Esophagus (tissue), 2 donors: ENCODE data around the gene MAL. TPM values are rescaled to one million over a fixed set of nuclear protein-coding genes. Genes with fewer than 3 reads are reported as not detected.

Experiments used
- H3K27ac ChIP-seq, 2 donors: one replicate each; pipeline ENCODE4 v1.5.1; 2013; ENCODE audit warnings: low read depth in 2 of 2, mild to moderate bottlenecking in 2 of 2, inconsistent platforms in 1 of 2, low read length in 1 of 2, moderate library complexity in 1 of 2
- H3K27me3 ChIP-seq, 2 donors: one replicate each; pipeline ENCODE4 v1.6.1; 2013; ENCODE audit warnings: low read length in 2 of 2, control low read depth in 1 of 2, mild to moderate bottlenecking in 1 of 2; ENCODE audit not compliant: insufficient read depth in 2 of 2, control insufficient read depth in 1 of 2
- H3K36me3 ChIP-seq, 2 donors: one replicate each; pipeline ENCODE4 v1.6.1; 2013; ENCODE audit warnings: low read length in 1 of 2; ENCODE audit not compliant: control insufficient read depth in 2 of 2, insufficient read depth in 2 of 2
- H3K4me1 ChIP-seq, 2 donors: one replicate each; pipeline ENCODE4 v1.6.1; 2013; ENCODE audit warnings: low read length in 1 of 2; ENCODE audit not compliant: control insufficient read depth in 2 of 2, insufficient read depth in 2 of 2
- H3K4me3 ChIP-seq, 2 donors: one replicate each; pipeline ENCODE4 v1.5.1; 2013; ENCODE audit warnings: low read length in 2 of 2, mild to moderate bottlenecking in 2 of 2, low read depth in 1 of 2, moderate library complexity in 1 of 2
- H3K9me3 ChIP-seq, 2 donors: one replicate each; pipeline ENCODE4 v1.6.1; 2013; ENCODE audit warnings: mild to moderate bottlenecking in 2 of 2, low read depth in 1 of 2, low read length in 1 of 2, moderate library complexity in 1 of 2; ENCODE audit not compliant: control insufficient read depth in 2 of 2, insufficient read depth in 1 of 2
- WGBS, 2 donors: extraction: QIAGEN DNeasy Blood & Tissue Kit; methylation state at CpG; one replicate each; pipeline ENCODE4 v1.1.7; 2013; 5-methylcytosine and 5-hydroxymethylcytosine counted together
- polyA plus RNA-seq, 2 donors: library from polyadenylated mRNA; stranded (reverse); fragments of 200-250 nt; gene quantifications; one replicate each; pipeline ENCODE4 v1.2.3, GENCODE V29; 2013
- donor health status: healthy with polysubstance abuse.
- donor health status: Bipolar disorder and iron deficiency.

MAL gene
- polyA plus RNA-seq, 2 donors = 1,481 to 3,581 TPM

- peaks cover 0 to 22% of the 10 kb centered on the region in 2 donors for H3K4me1 ChIP-seq
- H3K27ac ChIP-seq = peak overlapping the region; percentile 92 to 96
- H3K4me3 ChIP-seq = no peak overlapping the region
- 82 to 84% methylated on average over 5 of the region's 5 CpGs for WGBS, 2 donors
- H3K9me3 ChIP-seq = no peaks in the 10 kb centered on the region
- no peaks in the 10 kb centered on the region for H3K27me3 ChIP-seq
- H3K36me3 ChIP-seq = no peaks in the 10 kb centered on the region
Observed at GRCh38 chr2:95021023-95021416, 4.5 kb upstream of the MAL start.

- Histone ChIP-seq H3K4me3 (no peak overlapping the region), H3K4me1 (peaks cover 0 to 21% of the 10 kb centered on the region in 2 donors), H3K9me3 (no peaks in the 10 kb centered on the region), H3K27me3 (no peaks in the 10 kb centered on the region), H3K36me3 (no peaks in the 10 kb centered on the region), H3K27ac (peak overlapping the region; percentile 92 to 96)
- 67 to 69% methylated on average over 4 of the region's 4 CpGs for WGBS, 2 donors
Observed at GRCh38 chr2:95021847-95022246, 3.7 kb upstream of the MAL start.

- Histone ChIP-seq H3K4me1 (peaks cover 0 to 21% of the 10 kb centered on the region in 2 donors), H3K36me3 (peaks cover 0 to 2% of the 10 kb centered on the region in 2 donors), H3K27me3 (no peaks in the 10 kb centered on the region), H3K27ac (peak overlapping the region; percentile 92 to 96), H3K9me3 (no peaks in the 10 kb centered on the region), H3K4me3 (peak overlapping the region; percentile 4 to 23)
- WGBS, 2 donors = 17 to 18% methylated on average over 15 of the region's 15 CpGs
Observed at GRCh38 chr2:95022309-95023221, 2.9 kb upstream of the MAL start.

DNA sequence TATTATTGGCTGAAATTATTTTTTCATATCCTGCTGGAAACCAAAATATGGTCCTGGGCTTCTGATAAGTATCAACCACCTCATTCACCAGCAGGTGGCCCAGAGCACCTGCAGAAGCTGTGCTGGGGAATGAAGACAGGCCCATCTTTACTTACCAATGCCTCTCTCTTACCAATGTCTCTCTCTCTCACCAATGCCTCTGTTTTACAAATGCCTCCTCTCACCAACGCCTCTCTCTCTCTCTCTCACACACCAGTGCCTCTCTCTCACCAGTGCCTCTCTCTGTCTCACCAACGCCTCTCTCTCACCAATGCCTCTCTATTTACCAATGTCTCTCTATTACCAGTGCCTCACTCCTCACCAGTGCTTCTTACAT is 2.3 kb upstream of the MAL start:
- WGBS, 2 donors = 29 to 52% methylated on average over 2 of the region's 2 CpGs
- H3K4me3 ChIP-seq = peak overlapping the region; percentile 2 to 4
- H3K4me1 ChIP-seq = peaks cover 0 to 16% of the 10 kb centered on the region in 2 donors
- no peaks in the 10 kb centered on the region for H3K27me3 ChIP-seq
- peak overlapping the region; percentile 70 to 92 for H3K27ac ChIP-seq
- H3K36me3 ChIP-seq = peaks cover 0 to 2% of the 10 kb centered on the region in 2 donors
- no peaks in the 10 kb centered on the region for H3K9me3 ChIP-seq

GRCh38 chr2:95024371-95024770 is 1.1 kb upstream of the MAL start:
- H3K27me3 ChIP-seq = no peaks in the 10 kb centered on the region
- 62 to 64% methylated on average over 11 of the region's 11 CpGs for WGBS, 2 donors

GRCh38 chr2:95024960-95025405 is 525 bp upstream of the MAL start:
- H3K27ac ChIP-seq = peak overlapping the region; percentile 44 to 64
- H3K27me3 ChIP-seq = no peaks in the 10 kb centered on the region
- H3K4me1 ChIP-seq = peaks cover 0 to 9% of the 10 kb centered on the region in 2 donors
- H3K36me3 ChIP-seq = peaks cover 0 to 2% of the 10 kb centered on the region in 2 donors
- WGBS, 2 donors = 15 to 27% methylated on average over 30 of the region's 30 CpGs
- peak overlapping the region; percentile 55 to 65 for H3K4me3 ChIP-seq
- H3K9me3 ChIP-seq = no peaks in the 10 kb centered on the region

More at GRCh38 chr2:95024371-95024770, 1.1 kb upstream of the MAL start:
- H3K27ac ChIP-seq = peak overlapping the region in 1 of 2 donors; percentile 64
- H3K9me3 ChIP-seq = no peaks in the 10 kb centered on the region
- H3K4me1 ChIP-seq = peaks cover 0 to 11% of the 10 kb centered on the region in 2 donors
- H3K36me3 ChIP-seq = peaks cover 0 to 2% of the 10 kb centered on the region in 2 donors
- peak overlapping the region; percentile 26 to 55 for H3K4me3 ChIP-seq

- Histone ChIP-seq H3K4me1 (peaks cover 2 to 16% of the 10 kb centered on the region in 2 donors), H3K27me3 (no peaks in the 10 kb centered on the region), H3K36me3 (peaks cover 0 to 2% of the 10 kb centered on the region in 2 donors), H3K9me3 (no peaks in the 10 kb centered on the region), H3K27ac (peak overlapping the region; percentile 64 to 83), H3K4me3 (peak overlapping the region; percentile 55 to 65)
- 15 to 17% methylated on average over 42 to 47 of the region's 47 CpGs for WGBS, 2 donors
Observed at GRCh38 chr2:95026471-95027368, 1.2 kb downstream of the MAL start.

DNA sequence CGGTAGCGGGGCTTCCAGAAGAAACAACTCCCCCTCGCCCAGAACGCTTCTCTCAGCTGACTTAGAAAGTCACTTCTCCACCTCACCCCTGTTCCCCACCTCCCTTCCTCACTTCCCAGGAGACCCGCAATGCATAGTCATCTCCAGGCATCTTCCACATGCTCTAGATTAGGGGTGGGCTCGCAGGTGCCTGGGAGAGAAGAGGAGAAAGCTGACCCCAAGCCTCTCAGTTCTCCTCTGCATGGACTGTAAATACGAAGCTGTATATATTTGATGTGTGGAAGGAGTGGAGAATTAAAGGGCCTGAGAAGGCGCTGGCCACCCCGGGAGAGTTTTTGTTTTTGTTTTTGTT is 1.8 kb downstream of the MAL start:
- Histone ChIP-seq H3K36me3 (peaks cover 0 to 2% of the 10 kb centered on the region in 2 donors), H3K9me3 (no peaks in the 10 kb centered on the region), H3K27me3 (no peaks in the 10 kb centered on the region), H3K27ac (peak overlapping the region; percentile 64 to 83), H3K4me3 (peak overlapping the region; percentile 55 to 65), H3K4me1 (peaks cover 2 to 21% of the 10 kb centered on the region in 2 donors)
- 45 to 58% methylated on average over 9 of the region's 9 CpGs for WGBS, 2 donors

- 73 to 79% methylated on average over 4 of the region's 4 CpGs for WGBS, 2 donors
- Histone ChIP-seq H3K27ac (peak overlapping the region; percentile 81 to 92), H3K4me1 (peaks cover 2 to 28% of the 10 kb centered on the region in 2 donors), H3K27me3 (no peaks in the 10 kb centered on the region), H3K36me3 (peaks cover 0 to 2% of the 10 kb centered on the region in 2 donors), H3K9me3 (no peaks in the 10 kb centered on the region), H3K4me3 (peak overlapping the region in 1 of 2 donors; percentile 15)
Observed at GRCh38 chr2:95029898-95030341, 4.4 kb downstream of the MAL start.
